Effector memory CD4-positive, alpha-beta T cell (primary cell): Measurements from ENCODE around the gene EN2.

Experiments
- DNase-seq, 3 donors: peaks; one replicate each; pipeline ENCODE4 v3.0.0-alpha.2; 2020
- H3K27ac ChIP-seq: 2 replicates; pipeline ENCODE4 v1.7.0; 2013; ENCODE audit warnings: mild to moderate bottlenecking, low read length, moderate library complexity; ENCODE audit not compliant: insufficient read depth, poor library complexity, severe bottlenecking
- H3K27me3 ChIP-seq: replicated peaks from 2 replicates; pipeline ENCODE4 v1.7.0; 2013; ENCODE audit warnings: mild to moderate bottlenecking, low read length; ENCODE audit not compliant: insufficient read depth, control insufficient read depth, poor library complexity, severe bottlenecking
- H3K36me3 ChIP-seq: 2 replicates; pipeline ENCODE4 v1.7.0; 2013; ENCODE audit warnings: mild to moderate bottlenecking, low read length, moderate library complexity; ENCODE audit not compliant: control insufficient read depth, insufficient read depth
- H3K4me1 ChIP-seq: 2 replicates; pipeline ENCODE4 v1.7.0; 2013; ENCODE audit warnings: low read length, mild to moderate bottlenecking; ENCODE audit not compliant: control insufficient read depth, insufficient read depth, poor library complexity, severe bottlenecking
- H3K4me3 ChIP-seq: 2 replicates; pipeline ENCODE4 v1.7.0; 2013; ENCODE audit warnings: low read length, low read depth, mild to moderate bottlenecking; ENCODE audit not compliant: insufficient read depth, poor library complexity, severe bottlenecking
- H3K9me3 ChIP-seq: 2 replicates; pipeline ENCODE4 v1.7.0; 2013; ENCODE audit warnings: mild to moderate bottlenecking, low read length, moderate library complexity; ENCODE audit not compliant: control insufficient read depth

The EN2 gene

GRCh38 chr7:155511702-155511996 lies 53.7 kb downstream of the EN2 start:
- H3K36me3 ChIP-seq = no peaks in the 10 kb centered on the region
- H3K4me1 ChIP-seq = peaks cover 12% of the 10 kb centered on the region
- no peak overlapping the region for H3K27ac ChIP-seq
- peaks cover 51% of the 10 kb centered on the region for H3K27me3 ChIP-seq
- DNase-seq = no peak
- no peaks in the 10 kb centered on the region for H3K9me3 ChIP-seq
- no peak overlapping the region for H3K4me3 ChIP-seq

- no peaks in the 10 kb centered on the region for H3K9me3 ChIP-seq
- H3K4me1 ChIP-seq = peaks cover 9% of the 10 kb centered on the region
- H3K27ac ChIP-seq = no peak overlapping the region
- peaks cover 47% of the 10 kb centered on the region for H3K27me3 ChIP-seq
- H3K4me3 ChIP-seq = no peak overlapping the region
- H3K36me3 ChIP-seq = no peaks in the 10 kb centered on the region
- no peak for DNase-seq
Measured at GRCh38 chr7:155512246-155512887, 54.4 kb downstream of the EN2 start.

- no peak for DNase-seq
- no peak overlapping the region for H3K27ac ChIP-seq
- H3K36me3 ChIP-seq = no peaks in the 10 kb centered on the region
- H3K4me1 ChIP-seq = peaks cover 9% of the 10 kb centered on the region
- H3K4me3 ChIP-seq = no peak overlapping the region
- peaks cover 35% of the 10 kb centered on the region for H3K27me3 ChIP-seq
- H3K9me3 ChIP-seq = no peaks in the 10 kb centered on the region
Measured at GRCh38 chr7:155513543-155514285, 55.8 kb downstream of the EN2 start.

GRCh38 chr7:155514296-155514695 lies 56.4 kb downstream of the EN2 start:
- Histone ChIP-seq H3K4me1 (peaks cover 9% of the 10 kb centered on the region), H3K27me3 (peaks cover 30% of the 10 kb centered on the region), H3K36me3 (no peaks in the 10 kb centered on the region), H3K4me3 (no peak overlapping the region), H3K9me3 (no peaks in the 10 kb centered on the region), H3K27ac (no peak overlapping the region)
- no peak for DNase-seq
